ENCODE data around the gene DGKB. TPM values are rescaled to one million over a fixed set of nuclear protein-coding genes. Genes with fewer than 3 reads are reported as not detected.

Gene DGKB
- polyA plus RNA-seq, 1 experiment = 0.04 TPM

DNA sequence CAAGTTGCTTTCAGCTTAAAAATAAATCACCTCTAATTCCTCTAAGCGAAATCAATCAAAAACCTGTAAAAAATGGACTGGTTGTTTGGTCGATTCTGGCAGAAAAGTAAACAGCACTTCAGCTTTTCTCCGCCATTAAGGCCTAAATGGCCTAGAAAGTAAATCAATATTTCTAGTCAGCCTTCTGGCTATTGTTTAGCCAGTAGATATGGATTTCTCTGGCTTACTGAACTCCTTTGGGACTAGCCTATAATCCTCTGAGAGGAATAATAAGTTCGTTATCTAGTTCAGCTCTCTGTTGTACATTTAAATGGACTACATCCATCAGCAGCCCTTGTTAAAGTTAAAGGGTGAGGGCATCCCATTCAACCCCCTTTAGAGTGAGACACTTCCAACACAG, 513.0 kb downstream of the DGKB start:
- TF ChIP-seq, protein P1, sequence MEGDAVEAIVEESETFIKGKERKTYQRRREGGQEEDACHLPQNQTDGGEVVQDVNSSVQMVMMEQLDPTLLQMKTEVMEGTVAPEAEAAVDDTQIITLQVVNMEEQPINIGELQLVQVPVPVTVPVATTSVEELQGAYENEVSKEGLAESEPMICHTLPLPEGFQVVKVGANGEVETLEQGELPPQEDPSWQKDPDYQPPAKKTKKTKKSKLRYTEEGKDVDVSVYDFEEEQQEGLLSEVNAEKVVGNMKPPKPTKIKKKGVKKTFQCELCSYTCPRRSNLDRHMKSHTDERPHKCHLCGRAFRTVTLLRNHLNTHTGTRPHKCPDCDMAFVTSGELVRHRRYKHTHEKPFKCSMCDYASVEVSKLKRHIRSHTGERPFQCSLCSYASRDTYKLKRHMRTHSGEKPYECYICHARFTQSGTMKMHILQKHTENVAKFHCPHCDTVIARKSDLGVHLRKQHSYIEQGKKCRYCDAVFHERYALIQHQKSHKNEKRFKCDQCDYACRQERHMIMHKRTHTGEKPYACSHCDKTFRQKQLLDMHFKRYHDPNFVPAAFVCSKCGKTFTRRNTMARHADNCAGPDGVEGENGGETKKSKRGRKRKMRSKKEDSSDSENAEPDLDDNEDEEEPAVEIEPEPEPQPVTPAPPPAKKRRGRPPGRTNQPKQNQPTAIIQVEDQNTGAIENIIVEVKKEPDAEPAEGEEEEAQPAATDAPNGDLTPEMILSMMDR (IDR thresholded peaks at IDR 0.05; ENCODE audit: low read depth, low read length) = no peak
- Histone ChIP-seq H3K4me3 (ENCODE audit: low read depth, low read length) (no peak overlapping the region), H3K9me3 (ENCODE audit: control insufficient read depth, insufficient read depth, low read length) (no peaks in the 10 kb centered on the region), H3K27ac (ENCODE audit: low read depth, low read length) (no peak overlapping the region), H3K27me3 (ENCODE audit: control insufficient read depth, insufficient read depth, low read length) (no peaks in the 10 kb centered on the region)
- ChIA-PET POLR2A (no interaction called here), CTCF (interaction anchor here (0.6 kb wide), 1 partner anchor 302 kb away, joined by 3 read pairs; no protein-coding TSS in a partner anchor)
- DNase-seq (ENCODE audit: low read depth, low spot score) = no peak

DNA sequence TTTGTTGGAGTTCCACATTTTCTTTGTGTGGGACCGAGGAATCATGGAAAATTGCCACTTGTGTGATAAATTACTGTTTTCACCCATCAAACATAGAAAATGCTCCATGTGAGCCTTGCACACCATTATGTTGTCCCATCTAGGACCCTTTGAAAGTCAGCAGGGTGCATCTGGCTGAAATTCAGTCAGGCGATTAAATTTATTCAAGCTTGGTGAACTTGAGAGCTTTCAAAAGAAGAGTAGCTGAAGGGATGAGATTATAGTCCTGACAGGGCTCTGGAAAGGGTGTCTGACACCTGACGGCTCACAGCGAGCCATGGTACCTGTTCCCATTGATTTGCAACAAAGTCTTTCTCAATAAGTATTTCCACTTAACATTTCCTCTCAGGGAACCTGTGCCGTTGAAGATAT, 513.4 kb downstream of the DGKB start:
- Histone ChIP-seq H3K9me3 (ENCODE audit: control insufficient read depth, insufficient read depth, low read length) (no peaks in the 10 kb centered on the region), H3K27me3 (ENCODE audit: control insufficient read depth, insufficient read depth, low read length) (no peaks in the 10 kb centered on the region), H3K4me3 (ENCODE audit: low read depth, low read length) (no peak overlapping the region), H3K27ac (ENCODE audit: low read depth, low read length) (no peak overlapping the region)
- TF ChIP-seq, protein P1 (IDR thresholded peaks at IDR 0.05; ENCODE audit: low read depth, low read length) = no peak
- no peak for DNase-seq (ENCODE audit: low read depth, low spot score)
- ChIA-PET POLR2A (no interaction called here), CTCF (interaction anchor here (0.6 kb wide), 1 partner anchor 302 kb away, joined by 3 read pairs; no protein-coding TSS in a partner anchor)

DNA sequence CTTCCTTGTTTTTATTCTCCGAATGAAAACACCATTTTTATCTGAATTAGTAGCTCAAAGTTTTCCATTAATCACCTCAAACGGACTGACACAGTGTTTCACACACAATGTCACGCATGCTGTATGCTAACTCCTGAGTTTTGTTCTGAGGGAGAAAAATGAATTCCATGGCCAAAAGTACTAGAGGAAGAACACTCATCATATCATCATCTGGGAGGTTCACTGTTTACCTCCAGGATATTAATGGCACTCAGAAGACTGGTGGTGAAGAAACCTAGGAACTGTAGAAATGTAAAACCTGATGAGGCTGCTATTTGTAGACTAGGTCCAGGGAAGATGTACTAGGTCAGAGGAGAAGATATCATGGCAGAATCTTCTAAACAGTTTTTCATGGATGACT, 517.5 kb downstream of the DGKB start:
- no peak for DNase-seq (ENCODE audit: low read depth, low spot score)
- ChIA-PET POLR2A (no interaction called here), CTCF (no interaction called here)
- H3K27me3 ChIP-seq (ENCODE audit: control insufficient read depth, insufficient read depth, low read length) = no peaks in the 10 kb centered on the region
- H3K4me3 ChIP-seq (ENCODE audit: low read depth, low read length) = no peak overlapping the region
- no peak overlapping the region for H3K27ac ChIP-seq (ENCODE audit: low read depth, low read length)
- H3K9me3 ChIP-seq (ENCODE audit: control insufficient read depth, insufficient read depth, low read length) = no peaks in the 10 kb centered on the region
- TF ChIP-seq, protein P1 (IDR thresholded peaks at IDR 0.05; ENCODE audit: low read depth, low read length) = no peak

DNA sequence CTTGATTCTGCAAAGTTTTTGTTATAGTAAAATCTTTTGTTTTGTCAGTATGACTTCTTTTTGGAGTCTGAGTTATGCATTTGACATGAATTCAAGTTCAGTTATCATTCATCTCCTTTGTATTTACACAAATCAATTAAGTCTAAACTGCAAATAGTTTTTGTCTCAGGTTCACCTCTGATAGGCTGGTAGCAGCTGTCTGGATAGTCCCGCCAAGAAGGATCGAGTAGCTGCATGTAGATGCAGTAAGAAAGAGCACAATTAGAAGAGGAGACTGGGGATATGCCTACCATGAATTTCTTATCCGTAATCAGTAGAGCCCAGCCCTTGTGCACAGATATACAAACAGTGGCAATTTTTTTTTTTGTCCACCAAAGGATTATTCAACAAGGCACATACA, 520.6 kb downstream of the DGKB start:
- Histone ChIP-seq H3K4me3 (ENCODE audit: low read depth, low read length) (no peak overlapping the region), H3K27ac (ENCODE audit: low read depth, low read length) (no peak overlapping the region), H3K9me3 (ENCODE audit: control insufficient read depth, insufficient read depth, low read length) (no peaks in the 10 kb centered on the region), H3K27me3 (ENCODE audit: control insufficient read depth, insufficient read depth, low read length) (no peaks in the 10 kb centered on the region)
- TF ChIP-seq, protein P1 (IDR thresholded peaks at IDR 0.05; ENCODE audit: low read depth, low read length) = no peak
- DNase-seq (ENCODE audit: low read depth, low spot score) = no peak
- ChIA-PET CTCF (no interaction called here), POLR2A (no interaction called here)

DNA sequence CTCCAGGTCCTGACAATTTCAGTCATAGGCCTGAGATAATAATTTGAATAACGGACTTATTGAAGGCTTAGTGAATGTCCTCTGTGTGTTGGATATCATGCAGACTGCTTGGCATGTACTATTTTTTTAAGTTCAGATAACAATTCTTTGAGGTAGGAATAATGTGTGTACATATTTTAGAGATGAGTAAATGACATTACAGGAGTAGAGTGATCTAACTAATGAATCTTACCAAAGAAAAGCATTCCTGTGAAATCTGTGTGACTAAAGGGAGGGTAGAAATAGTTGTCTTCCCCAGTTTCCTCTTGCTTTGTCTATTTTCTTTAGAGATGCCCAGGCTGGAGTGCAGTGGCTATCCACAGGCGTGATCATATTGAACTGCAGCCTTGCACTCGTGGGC, 521.2 kb downstream of the DGKB start:
- TF ChIP-seq, protein P1 (IDR thresholded peaks at IDR 0.05; ENCODE audit: low read depth, low read length) = no peak
- H3K27ac ChIP-seq (ENCODE audit: low read depth, low read length) = no peak overlapping the region
- H3K9me3 ChIP-seq (ENCODE audit: control insufficient read depth, insufficient read depth, low read length) = no peaks in the 10 kb centered on the region
- no peak overlapping the region for H3K4me3 ChIP-seq (ENCODE audit: low read depth, low read length)
- POLR2A ChIA-PET = no interaction called here
- H3K27me3 ChIP-seq (ENCODE audit: control insufficient read depth, insufficient read depth, low read length) = no peaks in the 10 kb centered on the region
- CTCF ChIA-PET = no interaction called here
- no peak for DNase-seq (ENCODE audit: low read depth, low spot score)

Measured in AG04450 (cell line).